HG02610 (cell line): ENCODE results near the gene PRR23E.

Experiments used
- ATAC-seq: cut with Tn5 transposase; IDR thresholded peaks from one replicate; pipeline ENCODE4 v1.9.1; 2021; ENCODE audit warnings: mild to moderate bottlenecking, moderate library complexity; ENCODE audit not compliant: unreplicated experiment

The PRR23E gene

GRCh38 chr3:127222163-127222562 is 29.2 kb downstream of the PRR23E start:
- no peak for ATAC-seq

- ATAC-seq = no peak
Observed at GRCh38 chr3:127222664-127223063, 29.7 kb downstream of the PRR23E start.

GRCh38 chr3:127224118-127224517 is 31.2 kb downstream of the PRR23E start:
- ATAC-seq = no peak

- ATAC-seq = no peak
Observed at GRCh38 chr3:127226457-127226856, 33.5 kb downstream of the PRR23E start.

GRCh38 chr3:127226946-127227842 is 34.3 kb downstream of the PRR23E start:
- ATAC-seq = no peak

- peak; percentile 74 for ATAC-seq
Observed at GRCh38 chr3:127228866-127229265, 35.9 kb downstream of the PRR23E start.

GRCh38 chr3:127233371-127233770 is 40.4 kb downstream of the PRR23E start:
- no peak for ATAC-seq

- no peak for ATAC-seq
Observed at GRCh38 chr3:127234778-127235177, 41.8 kb downstream of the PRR23E start.

GRCh38 chr3:127235706-127236105 is 42.8 kb downstream of the PRR23E start:
- no peak for ATAC-seq

GRCh38 chr3:127237835-127238234 is 44.9 kb downstream of the PRR23E start:
- no peak for ATAC-seq

GRCh38 chr3:127238602-127239001 is 45.7 kb downstream of the PRR23E start:
- ATAC-seq = no peak

GRCh38 chr3:127247292-127247691 is 54.4 kb downstream of the PRR23E start:
- ATAC-seq = no peak
